Cardiac fibroblast (primary cell): ENCODE measurements around the gene SLC15A2.

Experiments used
- DNase-seq, 2 donors: peaks; one replicate each; pipeline versions ENCODE4 v3.0.0 to v3.0.0-alpha.2; 2010; ENCODE audit warnings: low read depth in 2 of 2
- H3K4me3 ChIP-seq, 2 donors: replicated peaks in 1 of 2; 1 replicate in 1 of 2; 2 replicates in 1 of 2; pipeline ENCODE4 v1.5.1; 2011; ENCODE audit warnings: low read depth in 2 of 2, low read length in 2 of 2, mild to moderate bottlenecking in 2 of 2, moderate library complexity in 1 of 2
- CTCF ChIP-seq: IDR thresholded peaks from one replicate; pipeline ENCODE4 v1.5.1; 2011; ENCODE audit warnings: low read depth, mild to moderate bottlenecking, low read length, inconsistent platforms

The SLC15A2 gene

GRCh38 chr3:121869736-121870135 is 24.5 kb upstream of the SLC15A2 start:
- no peak for DNase-seq
- no peak for TF ChIP-seq CTCF
- no peak overlapping the region for H3K4me3 ChIP-seq

GRCh38 chr3:121870717-121871116 is 23.5 kb upstream of the SLC15A2 start:
- DNase-seq: peak in 1 of 2 donors; percentile 9
- TF ChIP-seq CTCF: no peak

GRCh38 chr3:121871430-121871829 is 22.8 kb upstream of the SLC15A2 start:
- no peak overlapping the region for H3K4me3 ChIP-seq
- no peak for TF ChIP-seq CTCF
- DNase-seq: no peak

More at GRCh38 chr3:121870717-121871116, 23.5 kb upstream of the SLC15A2 start:
- no peak overlapping the region for H3K4me3 ChIP-seq

GRCh38 chr3:121878411-121878810 is 15.8 kb upstream of the SLC15A2 start:
- H3K4me3 ChIP-seq: no peak overlapping the region
- DNase-seq: no peak
- no peak for TF ChIP-seq CTCF

GRCh38 chr3:121883507-121883906 is 10.7 kb upstream of the SLC15A2 start:
- no peak overlapping the region for H3K4me3 ChIP-seq
- DNase-seq: peak; percentile 43 to 44
- peak; percentile 7 for TF ChIP-seq CTCF

GRCh38 chr3:121885386-121885785 is 8.8 kb upstream of the SLC15A2 start:
- TF ChIP-seq CTCF: no peak
- H3K4me3 ChIP-seq: no peak overlapping the region
- peak in 1 of 2 donors; percentile 4 for DNase-seq

- no peak for TF ChIP-seq CTCF
- no peak overlapping the region for H3K4me3 ChIP-seq
- no peak for DNase-seq
Measured at GRCh38 chr3:121895121-121895520, 920 bp downstream of the SLC15A2 start.
